H1 (cell line): ENCODE results near the gene RNF157.

Experiments used
- CTCF ChIP-seq, 3 experiments: IDR thresholded peaks; 1 replicate in 2 of 3; 2 replicates in 1 of 3; pipeline versions ENCODE4 v1.5.1 to v1.6.1; 2011; ENCODE audit warnings: low read length in 3 of 3, mild to moderate bottlenecking in 3 of 3, inconsistent platforms in 2 of 3, low read depth in 1 of 3, moderate library complexity in 1 of 3; ENCODE audit not compliant: insufficient read depth in 1 of 3; ENCODE audit errors: control extremely low read depth in 1 of 3
- EZH2 ChIP-seq: fragments of 200-600 bp; sonication (generic); IDR thresholded peaks from 2 replicates; pipeline ENCODE4 v1.7.1; 2012; ENCODE audit warnings: low read depth, mild to moderate bottlenecking, moderate library complexity, low read length, inconsistent platforms; ENCODE audit not compliant: severe bottlenecking
- MAX ChIP-seq: IDR thresholded peaks from 2 replicates; pipeline ENCODE4 v1.6.1; 2012; ENCODE audit warnings: inconsistent platforms
- NANOG ChIP-seq: IDR thresholded peaks from 2 replicates; pipeline ENCODE4 v1.6.1; 2011; ENCODE audit warnings: low read length, low read depth, mild to moderate bottlenecking, inconsistent platforms; ENCODE audit not compliant: insufficient read depth, poor library complexity, severe bottlenecking
- POLR2A ChIP-seq, 2 experiments: IDR thresholded peaks; 1 replicate in 1 of 2; 2 replicates in 1 of 2; pipeline ENCODE4 v1.6.1; 2011; ENCODE audit warnings: low read depth in 2 of 2, low read length in 2 of 2, mild to moderate bottlenecking in 2 of 2; ENCODE audit errors: control extremely low read depth in 1 of 2
- POLR2AphosphoS5 ChIP-seq: IDR thresholded peaks from 2 replicates; pipeline ENCODE4 v1.6.1; 2011; ENCODE audit warnings: low read depth, low read length

- TF ChIP-seq POLR2A (IDR thresholded peaks at IDR 0.05; ENCODE audit: control extremely low read depth in 1 of 2, low read depth in 2 of 2, low read length in 2 of 2) (no peak), NANOG (no peak), POLR2AphosphoS5 (no peak), CTCF (IDR thresholded peaks at IDR 0.05; ENCODE audit: control extremely low read depth in 1 of 3, insufficient read depth in 1 of 3, low read depth in 1 of 3, low read length in 3 of 3) (no peak), EZH2 (no peak), MAX (no peak)
These were observed 76.4 kb downstream of the RNF157 start for GRCh38 chr17:76163919-76164318.
